ENCODE results near the gene KIF5B.
"Not testable (repeated sequence)": the region's sequence is repeated elsewhere in the genome, so short reads cannot be mapped to it uniquely, and the experiment has no call there.

KIF5B gene

DNA sequence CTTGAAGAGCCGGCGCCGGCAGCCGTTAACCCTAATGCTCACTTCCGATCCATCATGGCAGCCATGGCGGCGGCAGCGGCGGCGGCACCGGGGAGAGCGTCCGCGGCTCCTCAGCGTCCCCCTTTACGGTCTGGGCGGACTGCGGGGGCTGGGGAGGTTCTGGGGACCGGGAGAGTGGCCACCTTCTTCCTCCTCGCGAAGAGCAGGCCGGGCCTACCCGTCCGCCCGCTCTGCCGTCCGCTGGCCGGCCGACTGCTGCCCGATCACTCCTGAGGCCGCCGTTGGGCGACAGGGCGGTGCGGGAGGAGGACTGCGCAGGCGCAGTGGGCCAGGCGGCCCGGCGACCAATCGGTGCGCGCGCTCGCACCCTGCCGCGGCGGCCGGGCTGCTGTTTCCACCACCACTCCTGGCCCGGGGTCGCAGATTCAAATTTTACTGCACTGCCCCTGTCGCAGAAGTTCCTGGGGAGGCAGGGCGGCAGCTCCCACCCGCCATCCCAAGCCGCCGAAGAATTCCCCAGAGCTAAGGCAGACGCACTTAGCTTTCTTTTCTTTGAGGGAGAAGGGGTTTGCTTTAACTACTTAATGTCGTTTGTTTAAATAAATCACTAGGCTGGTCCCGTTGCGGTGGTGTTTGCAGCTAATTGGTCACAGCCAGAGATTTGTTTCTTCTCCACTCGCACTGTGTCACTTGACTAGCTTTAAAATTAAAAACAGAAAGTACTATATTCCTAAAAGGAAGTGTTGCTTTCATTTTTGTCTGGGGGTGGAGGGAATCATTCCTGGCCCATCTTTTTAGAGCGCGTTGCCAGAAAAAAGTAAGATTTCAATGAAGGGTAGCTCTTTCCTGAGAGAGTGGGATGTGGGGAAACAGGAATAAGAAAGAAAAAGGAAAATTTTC lies at the start of gene KIF5B:
KIF5B (minus strand) TSS at position 290 of the 900 bp plus-strand sequence. CDS start 452 bp downstream, outside the sequence.
- Mint-ChIP-seq H3K36me3 (no peaks in the 10 kb centered on the region), H3K27ac (peak within 1 kb of the TSS; percentile 92), H3K9me3 (no peaks in the 10 kb centered on the region), H3K4me1 (peaks cover 19% of the 10 kb centered on the region), H3K4me3 (peak within 1 kb of the TSS; percentile 99), H3K27me3 (no peaks in the 10 kb centered on the region)
- ATAC-seq (ENCODE audit: low read depth) (peak; percentile 78), DNase-seq (ENCODE audit: low spot score in 2 of 2) (peak; percentile 83 to 91)

GRCh38 chr10:32105782-32106382 lies 49.7 kb upstream of the KIF5B start:
- Mint-ChIP-seq H3K36me3 (no peaks in the 10 kb centered on the region), H3K9me3 (no peaks in the 10 kb centered on the region), H3K27ac (no peak overlapping the region), H3K27me3 (peaks cover 9% of the 10 kb centered on the region), H3K4me1 (no peaks in the 10 kb centered on the region), H3K4me3 (no peak overlapping the region)
- DNase-seq (ENCODE audit: low spot score in 2 of 2) (no peak), ATAC-seq (ENCODE audit: low read depth) (no peak)

DNA sequence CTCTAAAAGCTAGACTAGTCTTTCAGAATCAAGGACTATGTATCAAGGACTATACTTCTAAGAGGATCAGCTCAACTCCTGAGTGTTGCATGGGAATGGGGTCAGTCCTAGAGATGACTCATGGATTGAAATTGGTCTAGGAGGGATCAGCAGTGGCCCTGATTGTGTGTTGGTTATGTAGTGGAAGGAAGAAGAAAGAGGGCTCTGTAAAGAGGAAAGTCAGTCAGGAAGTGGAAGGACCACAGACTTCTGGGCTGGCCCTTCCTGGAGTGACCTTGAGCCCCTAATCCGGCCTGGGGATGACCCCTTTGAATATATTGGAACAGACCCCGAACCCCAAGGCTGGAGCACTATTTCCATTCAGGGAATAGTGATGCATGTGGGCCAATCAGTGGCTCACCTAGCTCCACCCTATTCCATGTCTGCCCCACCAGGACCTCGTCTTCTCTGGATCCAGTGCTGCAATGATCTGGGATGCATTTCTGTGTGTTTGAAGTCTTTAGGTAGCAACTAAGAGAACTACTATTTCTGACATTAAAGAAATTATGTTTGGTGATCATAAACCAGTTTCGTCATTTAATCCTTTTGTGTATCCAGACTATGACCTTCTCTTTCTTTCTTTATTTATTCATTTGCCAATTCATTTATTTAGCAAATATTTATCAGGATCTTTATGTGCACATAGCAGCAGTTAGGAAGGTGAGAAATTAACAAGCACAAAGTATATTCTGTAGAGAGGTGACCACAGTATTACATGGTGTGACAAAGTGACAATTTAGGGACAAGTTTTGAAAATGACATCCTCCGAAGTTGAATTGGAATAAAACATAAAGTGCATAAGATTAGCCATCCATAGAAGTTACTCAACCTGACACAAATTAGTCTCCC lies 48.6 kb upstream of the KIF5B start:
- DNase-seq (ENCODE audit: low spot score in 2 of 2) (no peak), ATAC-seq (ENCODE audit: low read depth) (no peak)
- H3K27ac Mint-ChIP-seq: no peak overlapping the region
- no peaks in the 10 kb centered on the region for H3K9me3 Mint-ChIP-seq
- H3K4me1 Mint-ChIP-seq: no peaks in the 10 kb centered on the region
- no peaks in the 10 kb centered on the region for H3K36me3 Mint-ChIP-seq
- H3K27me3 Mint-ChIP-seq: peaks cover 9% of the 10 kb centered on the region
- no peak overlapping the region for H3K4me3 Mint-ChIP-seq

DNA sequence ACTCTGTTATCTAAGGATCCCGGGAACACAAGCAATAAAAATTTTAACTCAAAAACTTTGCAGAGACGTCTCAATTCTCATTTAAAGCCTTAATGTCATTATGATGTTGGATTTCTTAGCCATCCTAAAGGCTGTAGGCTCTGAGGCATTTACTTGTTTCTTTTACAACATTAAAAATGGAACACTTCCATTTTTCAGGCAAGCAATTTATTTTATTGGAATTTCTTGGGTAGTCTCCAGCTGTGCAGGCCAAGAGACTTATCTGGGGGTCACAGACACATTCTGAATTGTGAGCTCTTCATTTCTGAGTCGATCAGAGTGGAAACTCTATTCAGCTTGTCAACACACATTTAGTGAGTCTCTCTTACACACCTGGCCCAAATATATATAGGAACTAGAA lies 48.0 kb upstream of the KIF5B start:
- peaks cover 2% of the 10 kb centered on the region for H3K9me3 Mint-ChIP-seq
- ATAC-seq (ENCODE audit: low read depth) (no peak), DNase-seq (ENCODE audit: low spot score in 2 of 2) (no peak)
- H3K27ac Mint-ChIP-seq: no peak overlapping the region
- no peak overlapping the region for H3K4me3 Mint-ChIP-seq
- no peaks in the 10 kb centered on the region for H3K4me1 Mint-ChIP-seq
- H3K27me3 Mint-ChIP-seq: peaks cover 9% of the 10 kb centered on the region
- H3K36me3 Mint-ChIP-seq: no peaks in the 10 kb centered on the region

DNA sequence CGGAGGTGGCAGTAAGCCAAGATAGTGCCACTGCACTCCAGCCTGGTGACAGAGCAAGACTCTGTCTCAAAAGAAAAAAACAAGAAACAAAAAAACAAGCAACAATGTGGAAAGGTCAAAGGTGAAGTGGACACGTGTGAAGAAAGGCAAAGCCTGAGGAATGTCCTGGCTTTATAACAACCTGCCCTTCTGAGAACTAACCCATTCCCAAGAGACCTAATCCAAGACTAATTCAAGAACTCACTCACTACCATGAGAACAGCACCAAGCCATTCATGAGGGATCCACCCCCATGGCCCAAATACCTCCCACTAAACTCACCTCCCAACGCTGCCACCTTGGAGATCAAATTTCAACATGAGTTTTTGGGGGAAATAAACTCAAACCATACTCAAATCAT lies 47.5 kb upstream of the KIF5B start:
- peaks cover 9% of the 10 kb centered on the region for H3K27me3 Mint-ChIP-seq
- DNase-seq (ENCODE audit: low spot score in 2 of 2): no peak
- ATAC-seq (ENCODE audit: low read depth): no peak
- no peak overlapping the region for H3K4me3 Mint-ChIP-seq
- peaks cover 7% of the 10 kb centered on the region for H3K9me3 Mint-ChIP-seq
- H3K27ac Mint-ChIP-seq: no peak overlapping the region
- H3K36me3 Mint-ChIP-seq: no peaks in the 10 kb centered on the region
- H3K4me1 Mint-ChIP-seq: no peaks in the 10 kb centered on the region

DNA sequence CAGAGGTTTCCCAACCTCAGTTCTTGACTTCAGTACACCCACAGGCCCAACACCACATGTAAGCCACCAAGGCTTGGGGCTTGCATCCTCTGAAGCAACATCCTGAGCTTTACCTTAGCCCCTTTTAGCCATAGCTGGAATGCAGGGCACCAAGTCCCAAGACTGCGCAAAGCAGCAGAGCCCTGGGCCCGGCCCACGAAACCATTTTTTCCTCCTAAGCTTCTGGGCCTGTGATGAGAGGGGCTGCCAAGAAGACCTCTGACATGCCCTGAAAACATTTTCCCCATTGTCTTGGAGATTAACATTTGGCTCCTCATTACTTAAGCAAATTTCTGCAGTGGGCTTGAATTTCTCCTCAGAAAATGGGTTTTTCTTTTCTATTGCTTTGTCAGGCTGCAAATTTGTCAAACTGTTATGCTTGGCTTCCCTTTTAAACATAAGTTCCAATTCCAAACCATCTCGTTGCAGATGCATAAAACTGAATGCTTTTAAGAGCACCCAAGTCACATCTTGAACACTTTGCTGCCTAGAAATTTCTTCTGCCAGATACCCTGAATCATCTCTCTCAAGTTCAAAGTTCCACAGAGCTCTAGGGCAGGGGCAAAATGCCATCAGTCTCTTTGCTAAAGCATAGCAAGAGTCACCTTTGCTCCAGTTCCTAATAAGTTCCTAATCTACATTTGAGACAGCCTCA lies 42.5 kb upstream of the KIF5B start:
- H3K27me3 Mint-ChIP-seq: peaks cover 13% of the 10 kb centered on the region
- not testable (repeated sequence) for H3K4me3 Mint-ChIP-seq; H3K4me1 Mint-ChIP-seq; H3K9me3 Mint-ChIP-seq; H3K27ac Mint-ChIP-seq; H3K36me3 Mint-ChIP-seq; DNase-seq (ENCODE audit: low spot score in 2 of 2); ATAC-seq (ENCODE audit: low read depth)

DNA sequence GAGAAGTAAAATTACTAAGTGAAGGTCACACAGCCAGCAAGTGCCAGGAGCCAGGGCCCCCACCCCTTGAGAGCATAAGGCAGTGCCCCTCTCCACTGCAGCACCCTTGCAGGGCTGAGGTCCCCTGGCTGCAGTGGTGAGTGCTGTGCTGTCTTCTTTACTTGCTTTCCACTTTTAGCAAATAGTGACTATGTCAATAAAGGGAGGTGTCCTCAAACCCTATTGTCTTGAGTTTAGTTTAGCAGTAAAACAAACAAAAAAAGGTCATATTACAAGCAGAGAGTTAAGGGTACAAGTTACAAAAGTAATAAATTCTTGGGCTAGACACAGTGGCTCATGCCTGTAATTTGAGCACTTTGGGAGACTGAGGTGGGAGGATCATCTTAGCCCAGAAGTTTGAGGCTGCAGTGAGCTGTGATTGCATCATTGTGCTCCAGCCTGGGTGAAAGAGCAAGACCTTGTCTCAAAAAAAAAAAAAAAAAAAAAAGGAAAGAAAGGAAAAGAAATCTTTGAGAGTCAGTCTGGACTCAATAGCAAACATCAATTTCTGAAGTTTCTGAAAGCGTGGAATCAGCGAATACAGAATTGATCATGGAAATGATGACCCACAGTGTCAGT lies 39.0 kb upstream of the KIF5B start:
- DNase-seq (ENCODE audit: low spot score in 2 of 2) (no peak), ATAC-seq (ENCODE audit: low read depth) (no peak)

GRCh38 chr10:32093650-32094049 lies 37.4 kb upstream of the KIF5B start:
- ATAC-seq (ENCODE audit: low read depth): no peak
- H3K27me3 Mint-ChIP-seq: peaks cover 19% of the 10 kb centered on the region
- no peak for DNase-seq (ENCODE audit: low spot score in 2 of 2)
- no peak overlapping the region for H3K27ac Mint-ChIP-seq
- peaks cover 2% of the 10 kb centered on the region for H3K9me3 Mint-ChIP-seq
- H3K36me3 Mint-ChIP-seq: peaks cover 2% of the 10 kb centered on the region
- H3K4me3 Mint-ChIP-seq: no peak overlapping the region
- no peaks in the 10 kb centered on the region for H3K4me1 Mint-ChIP-seq

More for the DNA sequence above, 39.0 kb upstream of the KIF5B start:
- H3K4me1 Mint-ChIP-seq: no peaks in the 10 kb centered on the region
- no peak overlapping the region for H3K4me3 Mint-ChIP-seq
- no peak overlapping the region for H3K27ac Mint-ChIP-seq
- H3K9me3 Mint-ChIP-seq: peaks cover 9% of the 10 kb centered on the region
- peaks cover 2% of the 10 kb centered on the region for H3K36me3 Mint-ChIP-seq
- H3K27me3 Mint-ChIP-seq: peaks cover 17% of the 10 kb centered on the region

- H3K4me1 Mint-ChIP-seq: no peaks in the 10 kb centered on the region
- H3K36me3 Mint-ChIP-seq: no peaks in the 10 kb centered on the region
- no peaks in the 10 kb centered on the region for H3K9me3 Mint-ChIP-seq
- peaks cover 16% of the 10 kb centered on the region for H3K27me3 Mint-ChIP-seq
- H3K27ac Mint-ChIP-seq: no peak overlapping the region
- DNase-seq (ENCODE audit: low spot score in 2 of 2): no peak
- ATAC-seq (ENCODE audit: low read depth): no peak
- H3K4me3 Mint-ChIP-seq: no peak overlapping the region
Observed at GRCh38 chr10:32091046-32091445, 34.8 kb upstream of the KIF5B start.

- Mint-ChIP-seq H3K27ac (no peak overlapping the region), H3K27me3 (peaks cover 2% of the 10 kb centered on the region), H3K4me1 (no peaks in the 10 kb centered on the region), H3K4me3 (no peak overlapping the region), H3K36me3 (no peaks in the 10 kb centered on the region), H3K9me3 (no peaks in the 10 kb centered on the region)
- DNase-seq (ENCODE audit: low spot score in 2 of 2) (no peak), ATAC-seq (ENCODE audit: low read depth) (no peak)
Observed at GRCh38 chr10:32084185-32084851, 28.1 kb upstream of the KIF5B start.

DNA sequence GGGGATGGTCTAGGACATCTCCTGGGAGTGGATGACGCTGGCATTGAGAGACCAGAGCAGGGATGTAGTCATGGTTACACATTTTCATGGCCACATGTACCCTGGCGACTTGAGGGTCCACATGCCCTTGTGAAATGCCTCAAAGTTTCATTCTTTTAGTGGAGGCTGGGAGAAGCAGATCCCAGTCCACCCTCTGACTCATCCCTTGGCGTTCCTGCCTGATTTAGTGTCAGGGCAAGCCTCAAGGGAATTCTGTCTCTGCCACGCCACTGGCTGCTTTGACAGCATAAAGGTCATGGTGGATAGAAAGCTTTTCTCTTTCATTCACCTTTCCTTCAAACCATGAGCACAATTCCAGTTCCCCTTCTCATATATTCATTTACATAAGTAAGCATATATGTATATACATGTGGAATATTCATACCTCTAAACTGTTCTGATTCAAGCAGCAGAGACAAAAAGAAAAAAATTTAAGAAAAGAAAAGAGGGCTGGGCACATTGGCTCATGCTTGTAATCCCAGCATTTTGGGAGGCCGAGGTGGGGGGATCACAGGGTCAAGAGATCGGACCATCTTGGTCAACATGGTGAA lies 21.8 kb upstream of the KIF5B start:
- Mint-ChIP-seq H3K27me3 (peaks cover 3% of the 10 kb centered on the region), H3K9me3 (no peaks in the 10 kb centered on the region), H3K27ac (no peak overlapping the region), H3K4me3 (no peak overlapping the region), H3K36me3 (no peaks in the 10 kb centered on the region), H3K4me1 (no peaks in the 10 kb centered on the region)
- no peak for ATAC-seq (ENCODE audit: low read depth)
- DNase-seq (ENCODE audit: low spot score in 2 of 2): no peak

GRCh38 chr10:32073659-32074058 lies 17.4 kb upstream of the KIF5B start:
- no peaks in the 10 kb centered on the region for H3K4me1 Mint-ChIP-seq
- no peaks in the 10 kb centered on the region for H3K36me3 Mint-ChIP-seq
- no peak for DNase-seq (ENCODE audit: low spot score in 2 of 2)
- no peaks in the 10 kb centered on the region for H3K9me3 Mint-ChIP-seq
- no peak for ATAC-seq (ENCODE audit: low read depth)
- H3K27ac Mint-ChIP-seq: no peak overlapping the region
- no peak overlapping the region for H3K4me3 Mint-ChIP-seq
- peaks cover 5% of the 10 kb centered on the region for H3K27me3 Mint-ChIP-seq
